Measurements from ENCODE around the gene VPS13D. TPM values are rescaled to one million over a fixed set of nuclear protein-coding genes. Genes with fewer than 3 reads are reported as not detected.

The VPS13D gene
- total RNA-seq, 1 donor from 2014 or later: 36.8 TPM

DNA sequence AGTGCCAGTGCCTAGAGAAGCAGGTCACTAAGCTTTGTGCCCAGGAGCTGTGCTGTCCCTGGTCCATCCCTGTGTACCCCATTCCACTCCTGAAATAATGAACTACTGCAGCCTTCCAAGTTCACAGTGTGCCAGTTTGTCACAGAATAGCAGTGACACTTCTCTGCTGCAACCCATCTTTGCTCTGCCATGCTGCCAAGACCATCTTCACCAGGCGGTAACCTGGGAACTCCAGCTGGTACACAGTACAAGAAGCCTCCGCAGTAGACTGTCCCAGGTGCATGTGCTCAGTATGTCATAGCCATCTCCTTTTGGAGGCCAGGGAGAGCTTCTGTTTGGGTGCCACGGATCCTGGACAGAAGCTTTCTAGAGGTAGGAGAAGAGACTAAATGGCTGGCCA is 250.2 kb downstream of the VPS13D start:
- DNase-seq (ENCODE audit: extremely low read depth, low read depth, low spot score): no peak

DNA sequence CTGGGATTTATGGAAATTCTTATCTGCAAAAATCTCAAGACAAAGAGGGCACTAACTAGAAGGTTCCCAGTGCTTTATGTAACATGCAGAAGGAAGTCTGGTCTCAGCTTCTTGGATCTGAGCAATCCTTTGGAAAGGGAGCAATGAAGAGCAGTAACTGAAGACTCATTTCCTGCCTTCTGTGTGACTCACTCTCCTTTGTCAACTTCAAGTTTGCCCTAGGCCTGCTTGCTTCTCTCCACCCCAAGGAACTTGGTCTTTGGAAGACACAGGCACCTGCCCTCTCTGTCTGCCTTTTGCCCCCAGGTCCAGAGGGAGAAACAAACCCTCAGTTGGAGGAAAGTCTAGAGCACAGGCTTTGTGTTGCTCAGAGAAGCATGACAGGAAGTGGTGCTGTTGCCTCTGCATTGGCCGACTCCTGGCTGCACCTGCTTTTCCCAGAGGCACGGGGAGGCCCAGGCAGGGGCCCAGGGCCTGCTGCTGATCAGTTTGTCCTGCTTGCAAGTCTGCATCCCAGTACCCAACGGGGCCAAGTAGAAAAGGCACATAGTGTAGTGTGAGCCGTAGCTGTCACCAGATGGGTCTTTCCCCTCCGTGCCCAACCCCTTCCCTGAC is 251.0 kb downstream of the VPS13D start:
- DNase-seq (ENCODE audit: extremely low read depth, low read depth, low spot score): peak; percentile 88

DNA sequence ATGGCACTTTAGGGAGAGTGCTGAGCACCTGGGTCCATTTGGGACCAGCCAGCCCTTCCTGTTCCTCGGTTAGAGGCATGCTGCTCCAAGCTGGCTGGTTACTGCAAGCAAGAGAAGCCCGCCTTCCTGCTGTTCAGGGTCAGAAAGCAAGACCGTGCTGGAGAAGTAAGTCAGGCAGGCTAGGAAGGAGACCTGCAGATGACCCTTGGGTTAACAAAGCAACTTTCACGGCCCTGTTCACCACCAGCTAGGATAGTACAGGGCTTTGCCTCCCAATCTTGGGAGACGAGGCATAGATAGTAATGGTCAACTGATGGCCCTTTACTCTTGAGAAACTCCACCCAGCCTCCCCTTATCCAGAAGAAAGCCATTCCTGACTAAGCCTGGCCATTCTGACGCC is 252.1 kb downstream of the VPS13D start:
- no peak for DNase-seq (ENCODE audit: extremely low read depth, low read depth, low spot score)

DNA sequence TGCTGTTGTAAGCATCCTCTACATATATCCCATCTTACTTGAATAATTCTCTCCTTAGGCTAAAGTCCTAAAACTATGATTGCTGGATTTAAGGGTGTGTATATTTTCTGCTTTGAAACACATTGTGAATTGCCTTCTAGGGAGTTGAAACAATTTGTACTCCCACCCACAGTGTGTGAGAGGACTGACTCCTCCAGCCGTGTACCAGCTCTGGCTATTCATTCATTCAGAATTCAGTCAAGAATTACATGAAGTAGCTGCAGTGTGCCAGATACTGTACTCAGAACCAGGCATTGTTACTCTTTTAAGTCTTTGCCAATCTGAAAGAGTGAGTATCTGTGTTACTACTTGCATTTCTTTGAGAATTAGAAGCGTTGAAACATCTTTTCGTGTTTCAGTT is 253.2 kb downstream of the VPS13D start:
- DNase-seq (ENCODE audit: extremely low read depth, low read depth, low spot score): no peak

DNA sequence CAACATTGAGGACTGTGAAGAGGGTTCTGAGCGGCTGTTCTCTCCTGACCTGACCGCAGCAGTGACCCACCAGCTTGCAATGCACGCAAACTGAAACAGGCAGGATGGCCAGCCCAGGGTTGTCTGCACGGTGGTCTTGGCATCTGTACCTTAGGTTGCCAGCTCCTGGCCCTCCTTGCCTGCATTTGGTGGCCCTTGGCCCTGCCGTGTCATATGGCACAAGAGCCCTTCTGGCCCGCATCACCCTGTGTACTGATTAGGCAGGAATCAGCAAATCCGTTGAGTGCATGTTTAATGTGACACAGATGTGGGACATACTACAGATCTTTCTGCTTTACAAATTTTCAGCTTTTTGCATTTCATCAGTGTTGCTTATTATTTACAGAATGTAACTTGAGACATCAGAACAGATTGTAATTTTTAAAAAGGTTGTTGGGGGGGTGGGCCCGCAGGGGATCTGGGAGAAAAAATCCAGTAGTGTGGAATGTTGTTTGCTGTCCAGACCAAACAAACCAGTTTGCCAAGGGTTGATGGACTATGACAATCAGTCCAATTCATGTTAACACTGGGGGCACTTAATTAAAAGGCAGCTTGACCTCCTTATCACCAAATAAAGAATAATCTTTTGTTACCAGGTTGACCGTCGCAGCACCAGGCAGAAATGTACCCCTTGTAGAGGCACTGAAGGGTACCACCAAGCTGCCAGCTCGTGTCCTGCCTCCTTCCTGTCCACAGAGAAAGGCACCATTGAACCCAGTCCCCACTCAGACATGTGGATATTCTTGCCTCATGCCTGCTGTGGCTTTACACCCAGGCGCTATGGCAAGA is 255.6 kb downstream of the VPS13D start:
- DNase-seq (ENCODE audit: extremely low read depth, low read depth, low spot score): no peak

DNA sequence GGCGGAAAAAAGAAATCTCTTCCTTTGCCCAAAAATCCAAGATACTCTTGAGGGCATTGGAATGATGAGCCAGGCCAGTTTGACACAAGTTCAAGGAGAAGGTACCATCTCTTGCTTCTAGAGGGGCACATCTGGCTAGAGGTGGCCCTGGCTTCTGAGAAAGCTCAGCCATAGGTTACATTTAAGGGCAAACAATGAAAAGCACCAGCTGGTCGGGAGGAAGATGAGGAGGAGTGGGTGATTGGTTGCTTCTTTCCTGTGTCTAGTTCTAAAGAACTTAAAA is 256.2 kb downstream of the VPS13D start:
- no peak for DNase-seq (ENCODE audit: extremely low read depth, low read depth, low spot score)

DNA sequence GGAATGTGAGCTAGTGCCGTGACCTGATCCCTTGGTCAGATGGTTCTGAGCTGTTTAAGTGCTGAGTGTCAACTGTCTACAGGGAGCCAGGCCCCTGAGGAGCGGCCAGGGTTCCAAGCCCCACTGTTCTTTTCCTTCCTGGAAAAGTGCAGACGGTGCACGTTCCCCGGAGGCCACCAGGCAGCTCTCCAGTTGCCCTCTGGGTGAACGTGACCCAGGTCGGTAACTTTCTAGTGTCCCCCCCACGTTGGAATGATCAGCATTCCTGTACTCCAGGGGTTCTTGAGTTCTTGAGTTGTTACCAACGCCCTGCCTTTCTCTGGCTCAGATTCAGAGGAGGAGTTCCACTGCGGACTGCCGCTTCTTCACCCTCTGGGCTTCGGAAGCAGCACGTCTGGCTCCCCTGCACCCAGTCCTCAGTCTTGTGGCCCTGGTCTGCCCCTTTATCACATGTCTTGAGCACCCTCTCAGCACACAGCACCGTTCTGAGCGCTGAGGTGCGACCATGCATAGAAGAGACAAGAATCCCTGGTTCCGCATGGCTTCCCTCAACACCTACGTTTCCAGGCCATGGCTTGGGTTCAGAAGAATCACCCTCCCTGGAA is 256.7 kb downstream of the VPS13D start:
- DNase-seq (ENCODE audit: extremely low read depth, low read depth, low spot score): no peak

DNA sequence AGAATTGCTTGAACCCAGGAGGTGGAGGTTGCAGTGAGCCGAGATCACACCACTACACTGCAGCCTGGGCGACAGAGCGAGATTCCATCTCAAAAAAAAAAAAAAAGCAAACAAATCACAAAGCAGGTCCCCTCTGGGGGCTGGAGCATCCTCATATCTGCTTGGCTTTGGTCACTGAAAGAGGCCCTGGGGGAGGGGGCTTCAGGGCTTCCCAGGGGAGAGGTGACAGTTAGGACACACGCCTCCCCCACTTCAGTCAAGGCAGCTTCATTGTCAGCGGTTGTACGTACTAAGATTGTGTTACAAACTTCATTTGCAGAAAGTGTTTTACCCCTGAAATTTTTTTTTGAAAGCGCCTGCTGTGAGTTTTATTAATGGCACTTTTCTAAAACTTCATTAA is 257.7 kb downstream of the VPS13D start:
- no peak for DNase-seq (ENCODE audit: extremely low read depth, low read depth, low spot score)

DNA sequence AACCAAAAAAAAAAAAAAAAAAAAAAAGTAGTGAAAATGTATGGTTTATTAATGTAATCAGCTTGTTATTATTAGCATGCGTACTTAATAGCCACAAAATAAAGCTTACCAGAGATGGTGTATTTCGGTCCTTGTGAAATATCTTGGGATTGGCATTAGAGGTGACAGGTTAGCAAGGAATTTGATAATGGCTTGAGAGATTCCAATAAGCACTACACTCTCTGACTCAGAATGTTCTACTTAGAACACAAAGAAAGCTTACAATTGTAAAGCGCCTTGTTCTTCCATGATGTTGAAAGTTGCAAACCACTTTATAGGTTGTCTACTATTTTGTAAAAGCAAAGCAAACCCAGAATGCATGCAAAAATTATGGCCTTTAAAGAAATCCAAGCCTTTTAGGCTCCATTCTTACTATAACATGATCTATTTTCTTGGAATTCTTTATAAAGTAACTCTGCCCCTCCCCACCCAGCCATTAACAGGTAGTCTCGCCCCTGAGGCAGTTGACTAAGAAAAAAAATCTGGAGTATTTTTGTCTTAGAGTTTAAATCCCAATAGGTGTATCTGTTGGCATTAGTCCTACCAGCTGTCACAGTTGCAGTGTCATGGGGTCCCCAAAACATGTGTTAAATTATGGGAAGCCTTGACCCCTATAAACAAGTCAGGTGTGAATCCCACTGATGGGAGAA is 259.0 kb downstream of the VPS13D start:
- no peak for DNase-seq (ENCODE audit: extremely low read depth, low read depth, low spot score)

DNA sequence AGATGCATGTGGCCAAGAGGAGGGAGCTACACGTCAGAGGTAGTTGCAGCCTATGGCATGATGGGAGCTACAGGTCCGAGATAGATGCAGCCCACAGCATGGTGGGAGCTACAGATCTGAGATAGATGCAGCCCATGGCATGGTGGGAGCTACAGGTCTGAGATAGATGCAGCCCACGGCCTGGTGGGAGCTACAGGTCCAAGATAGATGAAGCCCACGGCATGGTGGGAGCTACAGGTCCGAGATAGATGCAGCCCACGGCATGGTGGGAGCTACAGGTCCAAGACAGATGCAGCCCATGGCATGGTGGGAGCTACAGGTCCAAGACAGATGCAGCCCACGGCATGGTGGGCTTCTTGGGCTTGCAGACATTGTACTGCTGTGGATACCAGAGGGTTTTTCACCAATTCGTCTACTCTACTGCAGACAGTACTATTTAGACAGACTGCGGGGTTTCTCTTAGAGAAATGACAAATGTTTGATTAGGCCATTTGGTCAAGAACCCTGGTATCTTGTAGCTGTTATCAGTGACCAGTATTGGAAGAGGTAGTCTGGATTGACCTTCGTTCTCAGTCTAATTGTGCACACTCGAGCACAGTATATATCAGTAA is 260.8 kb downstream of the VPS13D start:
- no peak for DNase-seq (ENCODE audit: extremely low read depth, low read depth, low spot score)

DNA sequence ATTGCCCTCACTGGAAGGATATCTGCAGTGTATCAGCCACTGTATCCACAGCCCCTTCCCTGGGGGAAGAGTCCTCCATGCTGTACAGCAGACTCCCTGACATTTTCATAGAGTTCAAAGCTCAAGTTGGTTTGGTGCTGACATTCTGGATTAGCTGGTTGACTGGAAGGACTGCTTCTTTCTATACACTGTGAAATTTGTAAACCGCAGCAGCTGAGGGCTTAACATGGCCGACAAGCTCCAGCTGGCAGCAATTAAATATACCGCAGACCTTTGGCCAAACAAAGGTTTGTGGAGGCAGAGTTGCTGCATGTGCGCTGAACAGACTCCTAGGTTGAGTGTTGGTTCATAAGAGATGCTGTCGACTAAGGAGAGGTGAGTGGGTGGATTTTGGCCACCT is 261.8 kb downstream of the VPS13D start:
- no peak for DNase-seq (ENCODE audit: extremely low read depth, low read depth, low spot score)

DNA sequence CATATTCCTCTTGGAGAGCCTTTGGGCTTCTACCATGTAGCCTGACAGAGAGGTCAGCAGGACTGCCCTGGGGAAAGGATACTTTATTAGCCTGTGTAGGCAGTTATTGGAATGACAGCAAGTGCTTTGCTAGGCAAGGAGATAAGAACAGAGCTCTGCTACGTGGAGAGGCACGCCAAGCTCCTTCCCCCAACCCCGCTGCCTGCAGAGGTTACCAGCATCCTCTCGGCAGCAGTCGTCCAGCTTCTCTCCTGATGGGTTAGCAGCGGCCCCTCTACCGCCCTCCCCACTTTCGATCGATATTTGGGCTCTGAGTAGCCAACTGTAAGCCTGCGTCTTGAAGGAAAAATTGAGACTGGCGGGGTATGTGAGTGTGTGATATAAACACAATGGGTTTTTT is 265.9 kb downstream of the VPS13D start:
- DNase-seq (ENCODE audit: extremely low read depth, low read depth, low spot score): no peak

DNA sequence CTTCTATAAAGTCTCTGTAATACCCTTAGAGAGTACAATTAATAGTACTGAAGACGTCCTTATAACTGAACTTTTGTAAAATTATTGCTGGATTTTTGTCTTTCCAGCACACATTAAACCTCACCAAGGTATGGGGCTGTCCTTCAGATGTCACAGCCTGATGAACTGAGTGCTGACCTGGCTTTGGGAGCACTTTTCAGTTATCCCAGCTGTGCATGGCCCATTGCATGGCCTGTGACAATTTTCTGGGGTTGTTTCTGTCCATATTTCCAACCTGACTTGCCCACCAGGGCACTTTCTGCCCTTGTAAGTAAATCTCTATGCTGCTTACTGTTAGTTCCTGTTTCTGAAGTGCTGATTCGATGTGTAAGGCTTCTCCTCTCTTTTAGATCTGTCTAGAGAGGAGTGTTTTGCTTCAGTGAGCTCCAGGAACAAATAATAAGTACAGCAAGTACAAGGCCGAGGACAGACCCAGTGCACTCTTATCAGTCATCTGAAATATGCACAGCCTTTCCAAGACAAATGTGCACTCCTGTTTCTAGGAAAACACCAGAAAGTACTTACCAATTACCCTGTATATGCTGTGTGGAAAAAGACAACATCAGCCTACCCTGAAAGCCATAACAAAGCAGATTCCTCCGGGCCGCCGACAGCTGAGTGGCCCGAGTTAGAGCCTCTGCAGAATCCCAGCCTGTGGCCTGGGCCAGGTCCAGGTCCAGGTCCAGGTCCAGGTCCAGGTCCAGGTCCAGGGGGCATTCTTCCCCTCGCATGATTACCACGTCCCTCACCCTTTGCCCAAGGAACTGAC is 266.5 kb downstream of the VPS13D start:
- DNase-seq (ENCODE audit: extremely low read depth, low read depth, low spot score): no peak

DNA sequence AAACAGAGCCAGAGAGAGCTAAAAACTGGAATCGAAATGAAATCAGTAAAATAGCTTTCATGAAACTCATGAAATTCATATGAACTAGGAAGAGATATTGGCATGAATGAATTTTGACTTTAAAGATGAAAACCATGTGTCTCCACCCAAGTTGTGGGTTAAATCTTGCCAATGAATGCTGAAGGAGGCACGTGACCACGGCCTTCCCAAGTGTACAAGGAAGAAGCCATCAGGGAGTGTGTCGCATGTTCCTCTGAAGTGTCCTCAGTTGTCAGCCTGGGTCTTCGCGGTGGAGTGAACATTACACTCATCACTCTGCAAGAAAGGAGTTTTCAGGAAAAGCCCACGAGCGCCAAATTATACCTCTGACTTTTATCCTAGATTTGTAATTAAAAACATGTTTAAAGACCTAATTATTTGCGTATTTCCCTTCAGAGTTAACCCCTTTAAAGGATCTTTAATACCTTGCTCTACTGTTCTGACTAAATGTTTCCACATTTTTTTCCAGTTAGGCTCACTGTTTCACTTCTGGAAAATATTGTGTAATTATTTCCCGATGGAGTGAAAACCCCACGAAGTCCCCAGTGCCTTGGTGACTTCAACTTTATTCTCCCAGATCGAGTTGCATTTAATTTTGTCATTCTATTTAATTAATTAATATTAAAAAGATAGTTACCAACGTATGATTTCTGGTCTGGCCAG is 269.9 kb downstream of the VPS13D start:
- DNase-seq (ENCODE audit: extremely low read depth, low read depth, low spot score): no peak

DNA sequence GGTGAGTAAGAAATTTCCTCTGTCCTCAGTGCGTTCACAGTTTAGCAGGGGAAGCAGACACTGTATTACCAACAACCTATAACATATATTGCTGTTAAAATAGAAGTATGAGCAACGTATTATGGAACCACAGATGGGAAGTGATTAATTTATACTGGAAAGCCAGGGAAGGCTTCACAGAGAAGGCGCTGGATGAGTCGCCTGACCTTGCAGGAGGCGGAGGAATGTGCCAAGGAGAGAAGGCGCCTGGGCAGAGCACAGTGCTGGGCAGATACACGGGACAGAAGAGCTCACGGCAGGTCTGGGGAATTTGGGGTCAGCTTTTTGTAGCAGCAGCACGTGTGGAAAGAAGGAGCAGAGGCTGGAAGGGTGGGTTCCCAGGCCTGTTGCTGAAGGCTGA is 271.8 kb downstream of the VPS13D start:
- no peak for DNase-seq (ENCODE audit: extremely low read depth, low read depth, low spot score)

DNA sequence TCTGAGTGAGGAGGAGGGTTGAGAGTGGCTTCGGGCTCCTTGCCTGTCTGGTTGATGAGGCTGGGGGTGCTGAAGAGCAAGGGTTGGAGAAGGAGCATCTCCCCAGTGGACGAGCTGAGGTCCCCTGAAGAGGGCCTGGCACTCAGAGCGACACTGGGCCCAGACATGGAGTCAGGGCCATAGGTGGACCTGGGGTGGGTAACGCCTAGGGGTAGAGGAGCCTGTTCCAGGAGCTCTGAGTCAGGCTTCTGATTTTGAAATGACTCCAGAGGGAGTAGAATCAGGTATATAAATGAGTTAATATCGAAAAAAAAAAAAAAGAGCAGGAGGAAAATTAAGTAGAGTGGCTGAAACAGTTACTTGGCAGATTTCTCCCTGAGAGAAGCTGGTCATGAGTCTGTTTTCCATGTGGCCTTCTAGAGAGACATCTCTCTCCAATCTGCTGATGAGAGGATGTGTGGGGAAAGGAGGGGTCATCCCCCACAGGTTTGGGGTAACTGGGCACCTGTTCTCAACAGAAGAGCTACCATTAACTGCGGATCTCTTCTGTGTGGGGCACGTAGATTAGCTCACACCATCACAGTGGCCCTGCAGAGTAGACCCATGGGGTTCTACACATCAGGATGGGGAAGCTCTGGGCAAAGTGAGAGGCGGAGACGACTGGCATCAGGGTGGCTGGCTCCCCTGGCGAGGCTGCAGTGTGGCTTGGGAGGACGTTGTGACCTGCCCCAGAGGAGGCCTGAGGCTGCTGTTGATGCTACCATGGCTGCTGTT is 272.7 kb downstream of the VPS13D start:
- DNase-seq (ENCODE audit: extremely low read depth, low read depth, low spot score): no peak

DNA sequence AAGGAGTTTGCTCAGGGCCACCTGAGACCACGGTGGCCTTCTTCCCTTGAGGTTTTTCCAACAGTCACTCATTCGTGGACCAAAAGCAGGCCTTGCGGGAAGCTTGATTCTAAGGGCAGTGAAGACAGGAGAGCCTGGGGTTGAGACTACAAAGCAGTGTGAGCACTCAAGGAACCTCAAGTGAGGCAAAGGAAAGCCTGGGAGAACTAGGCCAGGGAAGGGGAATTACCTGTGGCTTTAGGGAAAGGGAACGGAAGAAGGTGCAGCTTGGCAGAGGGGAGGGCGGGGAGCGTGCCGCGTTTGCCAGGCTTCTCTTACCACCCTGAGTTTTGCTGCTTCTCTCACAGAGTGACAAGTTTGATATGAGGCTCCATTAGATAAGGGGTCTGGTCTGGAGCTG is 273.9 kb downstream of the VPS13D start:
- no peak for DNase-seq (ENCODE audit: extremely low read depth, low read depth, low spot score)

DNA sequence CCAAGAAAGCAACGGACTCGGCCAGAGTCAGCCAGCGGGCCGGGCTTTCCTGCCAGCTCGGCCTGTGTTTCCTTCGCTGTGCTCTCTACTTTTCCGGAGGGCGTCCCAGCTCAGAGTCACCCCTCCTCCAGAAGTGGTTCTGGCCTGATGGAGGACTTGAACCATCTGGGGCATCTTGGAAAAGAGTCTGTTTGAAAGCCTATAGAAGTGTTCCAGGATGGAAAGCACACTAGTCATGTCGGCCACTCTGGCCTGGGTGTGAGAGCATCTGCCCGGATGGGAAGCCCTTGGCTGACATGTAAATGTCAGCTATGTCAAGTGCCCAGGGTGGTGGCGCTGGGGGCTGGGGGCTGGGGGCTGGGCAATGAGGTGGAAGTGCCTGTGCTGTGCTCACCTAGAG is 274.8 kb downstream of the VPS13D start:
- no peak for DNase-seq (ENCODE audit: extremely low read depth, low read depth, low spot score)

DNA sequence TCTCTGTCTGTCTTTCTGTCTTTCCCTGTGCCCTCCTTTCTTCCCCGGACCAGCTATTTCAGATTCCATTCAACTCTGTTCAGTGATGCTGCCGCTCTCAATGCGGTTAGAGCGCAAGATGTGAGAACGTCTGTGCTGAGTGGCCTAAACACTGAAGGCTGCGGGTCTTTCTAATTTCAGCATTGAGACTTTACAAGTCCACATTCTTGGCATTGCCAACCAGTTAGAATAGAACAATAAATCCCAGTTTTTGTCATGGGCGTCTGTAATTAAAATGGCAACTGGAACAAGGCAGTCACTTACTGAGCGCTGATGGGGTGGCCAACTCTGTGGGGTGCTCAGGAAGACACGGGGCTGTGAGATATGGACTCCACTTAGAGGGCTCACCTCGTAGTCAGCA is 275.4 kb downstream of the VPS13D start:
- no peak for DNase-seq (ENCODE audit: extremely low read depth, low read depth, low spot score)

Measured in glomerular endothelial cell (primary cell).